Measurements from ENCODE around the gene DPP10.
A peak's percentile ranks its signal among the peaks of the same experiment; 100 is the strongest.

The DPP10 gene

GRCh38 chr2:114543236-114543766 is 100.9 kb downstream of the DPP10 start:
- Histone ChIP-seq H3K36me3 (ENCODE audit: control insufficient read depth, insufficient read depth, low read length) (no peaks in the 10 kb centered on the region), H3K27ac (ENCODE audit: low read depth, low read length, severe bottlenecking) (peak overlapping the region; percentile 26), H3K4me1 (ENCODE audit: control insufficient read depth, insufficient read depth, low read length, poor library complexity, severe bottlenecking) (no peaks in the 10 kb centered on the region), H3K9me3 (ENCODE audit: control insufficient read depth, low read length) (peaks cover 3% of the 10 kb centered on the region), H3K4me3 (ENCODE audit: extremely low read depth, insufficient read depth, low read length, poor library complexity, severe bottlenecking) (no peak overlapping the region)
- 63% methylated on average over 2 of the region's 7 CpGs; no CpG with 5 or more reads in 1 of the 2 experiments for WGBS, 2 experiments (ENCODE audit: insufficient coverage in 2 of 2)

- Histone ChIP-seq H3K4me3 (ENCODE audit: extremely low read depth, insufficient read depth, low read length, poor library complexity, severe bottlenecking) (no peak overlapping the region), H3K27ac (ENCODE audit: low read depth, low read length, severe bottlenecking) (no peak overlapping the region), H3K36me3 (ENCODE audit: control insufficient read depth, insufficient read depth, low read length) (no peaks in the 10 kb centered on the region), H3K4me1 (ENCODE audit: control insufficient read depth, insufficient read depth, low read length, poor library complexity, severe bottlenecking) (peaks cover 2% of the 10 kb centered on the region), H3K9me3 (ENCODE audit: control insufficient read depth, low read length) (peaks cover 3% of the 10 kb centered on the region)
- WGBS, 2 experiments (ENCODE audit: insufficient coverage in 2 of 2), result no CpG with 5 or more reads among the region's 2 CpGs
Measured at GRCh38 chr2:114545052-114545451, 102.6 kb downstream of the DPP10 start.

- H3K4me1 ChIP-seq (ENCODE audit: control insufficient read depth, insufficient read depth, low read length, poor library complexity, severe bottlenecking), result peaks cover 2% of the 10 kb centered on the region
- H3K9me3 ChIP-seq (ENCODE audit: control insufficient read depth, low read length), result peaks cover 3% of the 10 kb centered on the region
- no peak overlapping the region for H3K27ac ChIP-seq (ENCODE audit: low read depth, low read length, severe bottlenecking)
- WGBS, 2 experiments (ENCODE audit: insufficient coverage in 2 of 2), result 83% methylated on average over 1 of the region's 3 CpGs; no CpG with 5 or more reads in 1 of the 2 experiments
- no peaks in the 10 kb centered on the region for H3K36me3 ChIP-seq (ENCODE audit: control insufficient read depth, insufficient read depth, low read length)
- no peak overlapping the region for H3K4me3 ChIP-seq (ENCODE audit: extremely low read depth, insufficient read depth, low read length, poor library complexity, severe bottlenecking)
Measured at GRCh38 chr2:114546531-114546930, 104.1 kb downstream of the DPP10 start.

- Histone ChIP-seq H3K36me3 (ENCODE audit: control insufficient read depth, insufficient read depth, low read length) (no peaks in the 10 kb centered on the region), H3K27ac (ENCODE audit: low read depth, low read length, severe bottlenecking) (no peak overlapping the region), H3K4me3 (ENCODE audit: extremely low read depth, insufficient read depth, low read length, poor library complexity, severe bottlenecking) (no peak overlapping the region), H3K9me3 (ENCODE audit: control insufficient read depth, low read length) (peaks cover 3% of the 10 kb centered on the region), H3K4me1 (ENCODE audit: control insufficient read depth, insufficient read depth, low read length, poor library complexity, severe bottlenecking) (peaks cover 2% of the 10 kb centered on the region)
- 96 to 100% methylated on average over 2 to 4 of the region's 6 CpGs for WGBS, 2 experiments (ENCODE audit: insufficient coverage in 2 of 2)
Measured at GRCh38 chr2:114548151-114548550, 105.7 kb downstream of the DPP10 start.

GRCh38 chr2:114550364-114550763 is 107.9 kb downstream of the DPP10 start:
- H3K27ac ChIP-seq (ENCODE audit: low read depth, low read length, severe bottlenecking), result no peak overlapping the region
- peaks cover 2% of the 10 kb centered on the region for H3K4me1 ChIP-seq (ENCODE audit: control insufficient read depth, insufficient read depth, low read length, poor library complexity, severe bottlenecking)
- no peaks in the 10 kb centered on the region for H3K36me3 ChIP-seq (ENCODE audit: control insufficient read depth, insufficient read depth, low read length)
- WGBS, 2 experiments (ENCODE audit: insufficient coverage in 2 of 2), result 90 to 100% methylated on average over 2 of the region's 2 CpGs
- no peaks in the 10 kb centered on the region for H3K9me3 ChIP-seq (ENCODE audit: control insufficient read depth, low read length)
- H3K4me3 ChIP-seq (ENCODE audit: extremely low read depth, insufficient read depth, low read length, poor library complexity, severe bottlenecking), result no peak overlapping the region

GRCh38 chr2:114550895-114551793 is 108.7 kb downstream of the DPP10 start:
- WGBS, 2 experiments (ENCODE audit: insufficient coverage in 2 of 2), result 60 to 66% methylated on average over 2 of the region's 5 CpGs
- H3K27ac ChIP-seq (ENCODE audit: low read depth, low read length, severe bottlenecking), result no peak overlapping the region
- no peaks in the 10 kb centered on the region for H3K36me3 ChIP-seq (ENCODE audit: control insufficient read depth, insufficient read depth, low read length)
- H3K4me1 ChIP-seq (ENCODE audit: control insufficient read depth, insufficient read depth, low read length, poor library complexity, severe bottlenecking), result peaks cover 2% of the 10 kb centered on the region
- no peak overlapping the region for H3K4me3 ChIP-seq (ENCODE audit: extremely low read depth, insufficient read depth, low read length, poor library complexity, severe bottlenecking)
- H3K9me3 ChIP-seq (ENCODE audit: control insufficient read depth, low read length), result no peaks in the 10 kb centered on the region

- peaks cover 2% of the 10 kb centered on the region for H3K4me1 ChIP-seq (ENCODE audit: control insufficient read depth, insufficient read depth, low read length, poor library complexity, severe bottlenecking)
- H3K9me3 ChIP-seq (ENCODE audit: control insufficient read depth, low read length), result no peaks in the 10 kb centered on the region
- 93 to 100% methylated on average over 1 to 2 of the region's 5 CpGs for WGBS, 2 experiments (ENCODE audit: insufficient coverage in 2 of 2)
- H3K4me3 ChIP-seq (ENCODE audit: extremely low read depth, insufficient read depth, low read length, poor library complexity, severe bottlenecking), result no peak overlapping the region
- no peak overlapping the region for H3K27ac ChIP-seq (ENCODE audit: low read depth, low read length, severe bottlenecking)
- no peaks in the 10 kb centered on the region for H3K36me3 ChIP-seq (ENCODE audit: control insufficient read depth, insufficient read depth, low read length)
Measured at GRCh38 chr2:114553027-114553426, 110.6 kb downstream of the DPP10 start.

- Histone ChIP-seq H3K36me3 (ENCODE audit: control insufficient read depth, insufficient read depth, low read length) (no peaks in the 10 kb centered on the region), H3K4me1 (ENCODE audit: control insufficient read depth, insufficient read depth, low read length, poor library complexity, severe bottlenecking) (no peaks in the 10 kb centered on the region), H3K9me3 (ENCODE audit: control insufficient read depth, low read length) (no peaks in the 10 kb centered on the region), H3K27ac (ENCODE audit: low read depth, low read length, severe bottlenecking) (no peak overlapping the region), H3K4me3 (ENCODE audit: extremely low read depth, insufficient read depth, low read length, poor library complexity, severe bottlenecking) (no peak overlapping the region)
- WGBS, 2 experiments (ENCODE audit: insufficient coverage in 2 of 2), result 100% methylated on average over 1 of the region's 3 CpGs
Measured at GRCh38 chr2:114569166-114569565, 126.7 kb downstream of the DPP10 start.

- H3K4me1 ChIP-seq (ENCODE audit: control insufficient read depth, insufficient read depth, low read length, poor library complexity, severe bottlenecking), result no peaks in the 10 kb centered on the region
- H3K27ac ChIP-seq (ENCODE audit: low read depth, low read length, severe bottlenecking), result no peak overlapping the region
- no peak overlapping the region for H3K4me3 ChIP-seq (ENCODE audit: extremely low read depth, insufficient read depth, low read length, poor library complexity, severe bottlenecking)
- WGBS, 2 experiments (ENCODE audit: insufficient coverage in 2 of 2), result 88 to 92% methylated on average over 2 of the region's 2 CpGs
- H3K9me3 ChIP-seq (ENCODE audit: control insufficient read depth, low read length), result no peaks in the 10 kb centered on the region
- no peaks in the 10 kb centered on the region for H3K36me3 ChIP-seq (ENCODE audit: control insufficient read depth, insufficient read depth, low read length)
Measured at GRCh38 chr2:114577657-114578056, 135.2 kb downstream of the DPP10 start.

- no peaks in the 10 kb centered on the region for H3K9me3 ChIP-seq (ENCODE audit: control insufficient read depth, low read length)
Measured at GRCh38 chr2:114579542-114579941, 137.1 kb downstream of the DPP10 start.

GRCh38 chr2:114580691-114581090 is 138.2 kb downstream of the DPP10 start:
- Histone ChIP-seq H3K4me1 (ENCODE audit: control insufficient read depth, insufficient read depth, low read length, poor library complexity, severe bottlenecking) (no peaks in the 10 kb centered on the region), H3K4me3 (ENCODE audit: extremely low read depth, insufficient read depth, low read length, poor library complexity, severe bottlenecking) (no peak overlapping the region), H3K36me3 (ENCODE audit: control insufficient read depth, insufficient read depth, low read length) (no peaks in the 10 kb centered on the region), H3K9me3 (ENCODE audit: control insufficient read depth, low read length) (no peaks in the 10 kb centered on the region), H3K27ac (ENCODE audit: low read depth, low read length, severe bottlenecking) (no peak overlapping the region)
- 72 to 95% methylated on average over 4 to 5 of the region's 6 CpGs for WGBS, 2 experiments (ENCODE audit: insufficient coverage in 2 of 2)

More at GRCh38 chr2:114579542-114579941, 137.1 kb downstream of the DPP10 start:
- WGBS, 2 experiments (ENCODE audit: insufficient coverage in 2 of 2), result 100% methylated on average over 2 of the region's 3 CpGs; no CpG with 5 or more reads in 1 of the 2 experiments
- Histone ChIP-seq H3K36me3 (ENCODE audit: control insufficient read depth, insufficient read depth, low read length) (no peaks in the 10 kb centered on the region), H3K27ac (ENCODE audit: low read depth, low read length, severe bottlenecking) (peak overlapping the region; percentile 71), H3K4me1 (ENCODE audit: control insufficient read depth, insufficient read depth, low read length, poor library complexity, severe bottlenecking) (no peaks in the 10 kb centered on the region), H3K4me3 (ENCODE audit: extremely low read depth, insufficient read depth, low read length, poor library complexity, severe bottlenecking) (no peak overlapping the region)
